ENCODE results near the gene CALN1.

- TF ChIP-seq ZNF274 (IDR thresholded peaks at IDR 0.05; ENCODE audit: low read depth, low read length) (no peak), SUZ12 (IDR thresholded peaks at IDR 0.05; ENCODE audit: extremely low read depth, insufficient read depth, insufficient read length) (no peak), YY1 (IDR thresholded peaks at IDR 0.05; ENCODE audit: insufficient read depth, insufficient read length) (no peak)
Measured at GRCh38 chr7:72007018-72007417, 405.1 kb downstream of the CALN1 start.
